ENCODE data around the gene PNPLA7. TPM values are rescaled to one million over a fixed set of nuclear protein-coding genes. Genes with fewer than 3 reads are reported as not detected.
A peak's percentile ranks its signal among the peaks of the same experiment; 100 is the strongest.

The PNPLA7 gene
- total and polyA plus RNA-seq, 8 donors, result 3.5 to 51.3 (median 16.6) TPM

DNA sequence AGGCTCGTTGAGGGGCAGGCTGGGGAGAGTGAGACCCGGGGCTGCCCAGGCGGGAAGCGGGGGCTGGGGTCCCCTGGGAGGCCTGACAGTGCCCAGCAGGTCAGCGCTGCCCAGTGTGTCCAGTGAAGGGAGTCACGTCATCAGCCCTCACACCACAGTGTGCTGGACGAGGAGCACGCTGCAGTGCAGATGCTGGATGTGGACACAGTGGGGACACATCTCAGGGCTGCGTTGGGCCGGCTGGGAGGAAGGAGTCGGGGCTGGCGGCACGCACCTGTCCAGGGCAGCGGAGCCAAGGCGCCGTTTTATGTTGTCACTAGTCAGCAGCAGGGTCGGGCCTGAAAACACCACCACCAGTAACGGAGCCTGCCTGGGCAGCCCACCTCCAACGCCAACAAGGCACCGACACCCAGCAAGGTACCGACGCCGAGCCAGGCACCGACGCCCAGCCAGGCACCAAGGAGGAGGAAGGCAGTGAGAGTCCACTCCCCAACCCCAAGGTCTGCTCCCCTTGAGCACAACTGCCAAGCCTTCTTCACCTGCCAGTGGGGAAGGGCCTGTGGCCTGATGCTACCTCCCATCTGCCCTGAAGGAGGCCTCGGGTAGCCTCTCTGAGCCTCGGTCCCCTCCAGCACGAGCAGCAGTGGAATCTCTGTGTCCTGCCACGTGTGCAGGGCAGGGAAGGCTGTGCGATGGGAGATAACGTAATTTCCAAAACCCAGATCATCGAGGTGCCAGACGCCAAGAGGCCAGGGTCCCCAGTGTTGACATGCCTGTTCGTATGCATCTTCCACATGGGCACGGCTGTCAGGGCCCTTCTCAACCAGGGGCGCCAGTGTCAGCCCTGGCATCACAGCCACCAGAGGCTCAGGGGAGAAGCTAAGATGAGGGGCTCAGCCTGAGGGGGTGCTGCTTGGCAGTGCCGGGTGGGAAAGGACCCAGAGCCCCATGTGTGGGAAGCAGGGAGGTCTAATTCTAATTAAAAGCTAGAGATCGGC is 69.2 kb downstream of the PNPLA7 start:
- 92 to 95% (median 93%) methylated on average over 28 to 38 of the region's 38 CpGs for WGBS, 5 donors
- intact Hi-C loops (cut with DNase I; ENCODE audit: low total_unique reads), result no loop called here
- peaks cover 0 to 12% (median 10%) of the 10 kb centered on the region in 4 donors for H3K4me1 ChIP-seq
- peaks cover 0 to 33% (median 24%) of the 10 kb centered on the region in 4 donors for H3K36me3 ChIP-seq
- TF ChIP-seq, protein P1, sequence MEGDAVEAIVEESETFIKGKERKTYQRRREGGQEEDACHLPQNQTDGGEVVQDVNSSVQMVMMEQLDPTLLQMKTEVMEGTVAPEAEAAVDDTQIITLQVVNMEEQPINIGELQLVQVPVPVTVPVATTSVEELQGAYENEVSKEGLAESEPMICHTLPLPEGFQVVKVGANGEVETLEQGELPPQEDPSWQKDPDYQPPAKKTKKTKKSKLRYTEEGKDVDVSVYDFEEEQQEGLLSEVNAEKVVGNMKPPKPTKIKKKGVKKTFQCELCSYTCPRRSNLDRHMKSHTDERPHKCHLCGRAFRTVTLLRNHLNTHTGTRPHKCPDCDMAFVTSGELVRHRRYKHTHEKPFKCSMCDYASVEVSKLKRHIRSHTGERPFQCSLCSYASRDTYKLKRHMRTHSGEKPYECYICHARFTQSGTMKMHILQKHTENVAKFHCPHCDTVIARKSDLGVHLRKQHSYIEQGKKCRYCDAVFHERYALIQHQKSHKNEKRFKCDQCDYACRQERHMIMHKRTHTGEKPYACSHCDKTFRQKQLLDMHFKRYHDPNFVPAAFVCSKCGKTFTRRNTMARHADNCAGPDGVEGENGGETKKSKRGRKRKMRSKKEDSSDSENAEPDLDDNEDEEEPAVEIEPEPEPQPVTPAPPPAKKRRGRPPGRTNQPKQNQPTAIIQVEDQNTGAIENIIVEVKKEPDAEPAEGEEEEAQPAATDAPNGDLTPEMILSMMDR (IDR thresholded peaks at IDR 0.05), result no peak
- TF ChIP-seq EP300 (IDR thresholded peaks at IDR 0.05) (no peak), POLR2AphosphoS5 (IDR thresholded peaks at IDR 0.05) (no peak), POLR2A (IDR thresholded peaks at IDR 0.05) (no peak)
- H3K9me3 ChIP-seq, result peaks cover 0 to 11% (median 7%) of the 10 kb centered on the region in 4 donors
- H3K27me3 ChIP-seq, result no peaks in the 10 kb centered on the region
- no peak overlapping the region for H3K4me3 ChIP-seq
- H3K27ac ChIP-seq, result no peak overlapping the region
- no peak for DNase-seq

DNA sequence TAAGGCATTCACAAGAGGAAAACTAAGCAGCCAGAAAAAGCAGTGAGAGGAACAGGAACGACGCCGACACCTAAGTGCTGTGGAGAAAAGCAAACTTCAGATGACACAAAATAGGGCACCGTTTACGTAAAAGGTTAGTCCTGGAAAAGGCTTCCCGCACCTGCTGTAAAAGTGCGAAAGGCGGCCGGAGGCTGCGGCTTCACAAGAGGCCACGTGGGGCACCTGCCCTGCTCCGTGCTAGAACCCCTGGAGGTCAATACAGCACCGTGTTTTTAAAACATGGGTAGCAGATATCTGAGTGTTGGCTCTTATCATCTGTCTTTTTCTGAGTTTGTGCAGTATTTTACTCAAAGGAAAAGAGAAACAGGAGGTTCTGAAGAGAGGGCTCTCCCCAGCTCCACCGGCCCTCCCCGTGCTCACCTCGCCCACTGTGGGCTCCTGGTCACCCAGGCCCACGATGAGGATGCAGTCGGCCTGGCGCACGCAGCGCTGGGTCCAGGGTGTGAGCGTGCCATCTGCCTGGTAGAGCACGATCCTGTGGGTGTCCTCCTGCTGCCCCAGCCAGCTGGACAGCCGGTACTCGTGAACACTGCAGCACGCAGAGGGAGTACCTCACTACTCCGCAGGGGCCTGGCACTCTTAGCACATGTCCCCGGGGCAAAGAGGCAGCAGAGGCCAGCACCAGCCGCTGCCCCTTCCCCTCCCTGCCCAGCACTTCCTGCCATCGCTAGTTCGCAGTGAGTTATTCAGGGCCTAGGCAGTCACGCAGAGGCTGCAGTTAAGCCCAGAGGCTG is 70.1 kb downstream of the PNPLA7 start:
- H3K27ac ChIP-seq, result no peak overlapping the region

GRCh38 chr9:137478962-137479861 is 71.0 kb downstream of the PNPLA7 start:
- Histone ChIP-seq H3K36me3 (peaks cover 0 to 41% (median 28%) of the 10 kb centered on the region in 4 donors), H3K9me3 (peaks cover 0 to 22% (median 16%) of the 10 kb centered on the region in 4 donors), H3K4me3 (no peak overlapping the region), H3K27ac (no peak overlapping the region), H3K4me1 (peaks cover 0 to 12% (median 10%) of the 10 kb centered on the region in 4 donors), H3K27me3 (no peaks in the 10 kb centered on the region)
- DNase-seq, result peak in 1 of 2 donors; percentile 56
- TF ChIP-seq EP300 (IDR thresholded peaks at IDR 0.05) (no peak), POLR2A (IDR thresholded peaks at IDR 0.05) (no peak), POLR2AphosphoS5 (IDR thresholded peaks at IDR 0.05) (no peak)
- TF ChIP-seq, protein P1 (IDR thresholded peaks at IDR 0.05), result no peak
- 78 to 90% (median 81%) methylated on average over 28 to 36 of the region's 36 CpGs for WGBS, 5 donors
- intact Hi-C loops (cut with DNase I; ENCODE audit: low total_unique reads), result no loop called here

More for the DNA sequence above, 70.1 kb downstream of the PNPLA7 start:
- Histone ChIP-seq H3K4me3 (no peak overlapping the region), H3K36me3 (peaks cover 0 to 41% (median 28%) of the 10 kb centered on the region in 4 donors), H3K4me1 (peaks cover 0 to 12% (median 10%) of the 10 kb centered on the region in 4 donors), H3K27me3 (no peaks in the 10 kb centered on the region), H3K9me3 (peaks cover 0 to 20% (median 15%) of the 10 kb centered on the region in 4 donors)
- intact Hi-C loops (cut with DNase I; ENCODE audit: low total_unique reads), result no loop called here
- TF ChIP-seq POLR2AphosphoS5 (IDR thresholded peaks at IDR 0.05), result no peak
- TF ChIP-seq, protein P1 (IDR thresholded peaks at IDR 0.05), result no peak
- TF ChIP-seq POLR2A (IDR thresholded peaks at IDR 0.05), result no peak
- no peak for TF ChIP-seq EP300 (IDR thresholded peaks at IDR 0.05)
- WGBS, 5 donors, result 85 to 90% (median 89%) methylated on average over 27 to 32 of the region's 32 CpGs
- DNase-seq, result no peak

Measured in stomach (tissue), 9 donors.